HL-60/S4 (cell line): ENCODE results near the gene CC2D2A.

ENCODE experiments used
- in situ Hi-C: fragments of 300-500 bp; cut with MboI; formaldehyde crosslinking; loops from 2 replicates; pipeline ENCODE4 v1.14.3; 2022; ENCODE audit warnings: low sequenced_read_pairs

Gene CC2D2A

GRCh38 chr4:15551740-15552446, 82.2 kb downstream of the CC2D2A start:
- in situ Hi-C loops, result no loop called here

GRCh38 chr4:15552557-15553362, 83.1 kb downstream of the CC2D2A start:
- in situ Hi-C loops, result no loop called here

- in situ Hi-C loops, result no loop called here
These were observed 86.9 kb downstream of the CC2D2A start for GRCh38 chr4:15556511-15557092.

- in situ Hi-C loops, result no loop called here
These were observed 88.3 kb downstream of the CC2D2A start for GRCh38 chr4:15557786-15558550.

DNA sequence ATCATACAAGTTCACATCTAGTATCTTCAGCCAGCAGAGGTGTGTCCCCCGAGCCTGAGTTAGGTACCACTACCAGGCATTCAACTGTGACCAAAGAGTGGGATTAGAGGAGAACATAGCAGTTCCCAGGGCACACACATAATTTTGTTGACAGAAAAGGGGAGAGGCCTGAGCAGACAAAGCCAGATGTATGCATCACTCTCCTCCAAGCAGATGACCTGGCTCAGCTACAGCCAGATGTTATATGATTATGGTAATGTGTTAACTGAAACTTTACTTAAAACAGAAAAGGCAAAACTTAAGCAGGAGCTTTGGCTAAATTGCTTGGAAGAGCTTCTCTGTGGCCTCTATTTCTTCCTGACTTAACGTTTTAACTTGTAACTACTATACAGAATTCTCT, 88.9 kb downstream of the CC2D2A start:
- in situ Hi-C loops, result no loop called here

DNA sequence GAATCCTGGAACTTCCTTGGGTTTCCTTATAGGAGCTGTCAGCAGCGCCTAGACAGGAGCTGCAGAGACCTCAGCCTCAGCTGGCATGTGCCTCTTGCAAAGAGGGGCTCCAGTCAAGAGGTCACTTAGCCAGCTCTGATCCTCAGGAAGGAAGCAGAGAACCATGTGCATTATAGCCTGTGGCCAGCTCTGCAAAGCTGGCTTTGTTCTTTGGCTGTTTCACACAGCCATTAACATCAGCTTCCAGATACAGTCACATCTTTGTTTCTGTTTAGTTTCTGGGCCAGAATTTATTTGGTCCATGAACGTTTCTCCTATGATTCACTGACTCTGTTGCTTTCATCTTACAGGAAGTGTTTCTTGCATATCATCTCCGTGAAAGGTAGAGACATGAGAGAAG, 92.4 kb downstream of the CC2D2A start:
- in situ Hi-C loops, result no loop called here

DNA sequence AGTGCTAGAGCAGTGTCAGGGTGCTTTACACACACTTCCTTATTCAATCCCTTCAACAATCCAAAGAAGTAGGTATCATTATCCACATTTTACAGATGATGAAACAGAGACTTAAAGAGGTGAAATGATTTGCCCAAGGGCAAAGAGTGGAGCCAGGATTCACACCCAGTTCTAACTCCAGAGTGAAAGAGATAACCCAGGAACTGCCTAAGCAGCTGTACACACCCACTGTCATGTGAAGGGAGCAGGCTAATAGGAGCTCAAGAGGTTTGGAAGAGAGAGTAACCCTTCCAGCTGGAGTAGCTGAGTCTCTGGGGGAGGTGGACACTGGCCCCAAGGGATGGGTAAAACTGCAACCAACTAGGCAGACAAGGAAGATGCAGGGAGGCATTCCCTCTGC, 92.9 kb downstream of the CC2D2A start:
- in situ Hi-C loops, result no loop called here

DNA sequence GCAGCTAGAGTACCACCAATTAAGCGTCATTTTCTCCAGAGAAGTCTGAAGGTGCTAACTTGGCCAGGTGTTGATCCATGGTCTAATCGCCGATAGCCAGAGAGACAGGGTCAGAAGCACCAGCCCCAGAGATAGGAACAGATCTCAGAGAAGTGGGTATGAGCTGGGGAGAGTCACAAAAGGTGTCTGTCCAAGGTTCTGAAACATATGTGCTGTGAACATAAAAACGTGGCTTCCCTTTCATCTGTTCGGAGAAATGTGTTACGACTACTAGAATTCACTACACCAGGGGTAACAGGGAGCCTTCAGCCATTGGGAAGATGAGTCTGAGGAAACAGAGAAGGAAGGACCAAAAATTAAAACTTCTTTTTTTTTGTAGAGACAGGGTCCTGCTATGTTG, 94.2 kb downstream of the CC2D2A start:
- in situ Hi-C loops, result no loop called here

GRCh38 chr4:15568821-15569220, 99.1 kb downstream of the CC2D2A start:
- in situ Hi-C loops, result no loop called here

- in situ Hi-C loops, result no loop called here
These were observed 100.1 kb downstream of the CC2D2A start for GRCh38 chr4:15569746-15570145.

GRCh38 chr4:15575966-15576365, 106.3 kb downstream of the CC2D2A start:
- in situ Hi-C loops, result no loop called here

DNA sequence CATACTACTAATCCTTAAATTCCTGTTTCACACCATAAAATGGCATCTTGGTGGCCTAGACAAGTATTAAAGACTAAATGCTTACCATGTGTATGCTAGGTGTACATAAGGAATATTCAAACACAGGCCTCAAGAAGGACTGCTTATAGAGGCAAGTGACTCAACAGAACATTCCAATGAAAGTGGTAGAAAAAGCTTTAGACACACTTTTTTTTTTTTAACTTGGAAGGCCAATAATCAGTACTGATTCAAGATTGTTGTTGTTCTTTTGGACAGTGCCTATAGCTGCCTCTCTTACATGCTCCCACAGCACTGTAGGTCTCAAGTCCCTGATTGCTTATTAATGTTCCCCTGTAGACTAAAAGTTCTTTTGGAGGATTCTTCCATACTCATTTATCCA, 107.8 kb downstream of the CC2D2A start:
- in situ Hi-C loops, result no loop called here

DNA sequence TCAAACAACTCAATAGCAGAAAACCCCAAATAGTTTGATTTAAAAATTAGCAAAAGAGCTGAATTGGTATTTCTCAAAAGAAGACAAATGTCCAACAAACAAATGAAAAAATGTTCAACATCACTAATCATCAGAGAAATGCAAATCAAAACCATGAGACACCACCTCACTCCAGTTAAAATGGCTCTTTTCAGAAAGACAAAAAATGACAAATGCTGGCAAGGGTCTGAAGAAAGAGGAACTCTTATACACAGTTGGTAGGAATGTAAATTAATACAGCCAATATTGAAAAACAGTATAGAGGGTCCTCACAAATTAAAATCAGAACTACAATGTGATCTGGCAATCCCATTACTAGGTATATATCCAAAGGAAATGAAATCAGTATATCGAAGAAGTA, 115.1 kb downstream of the CC2D2A start:
- in situ Hi-C loops, result no loop called here

- in situ Hi-C loops, result no loop called here
These were observed 115.6 kb downstream of the CC2D2A start for GRCh38 chr4:15585331-15585730.

DNA sequence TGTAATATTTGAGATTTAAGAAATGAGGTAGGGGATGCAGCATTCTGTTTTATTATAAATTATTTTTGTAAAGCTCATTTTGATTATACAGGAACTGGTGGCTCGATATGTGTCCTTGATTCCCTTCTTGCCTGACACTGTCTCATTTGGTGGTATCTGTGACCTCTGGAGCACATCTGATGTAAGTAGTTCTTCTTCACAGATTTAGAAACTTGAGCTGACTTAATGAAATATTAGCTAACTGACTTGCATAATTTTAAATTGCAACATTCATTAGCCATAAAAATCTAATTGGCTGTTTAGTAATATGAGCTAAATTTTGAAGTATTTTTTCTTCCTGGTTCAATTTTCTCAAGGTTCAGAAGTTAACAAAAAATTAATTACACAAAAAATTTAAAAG, 116.4 kb downstream of the CC2D2A start:
- in situ Hi-C loops, result no loop called here

DNA sequence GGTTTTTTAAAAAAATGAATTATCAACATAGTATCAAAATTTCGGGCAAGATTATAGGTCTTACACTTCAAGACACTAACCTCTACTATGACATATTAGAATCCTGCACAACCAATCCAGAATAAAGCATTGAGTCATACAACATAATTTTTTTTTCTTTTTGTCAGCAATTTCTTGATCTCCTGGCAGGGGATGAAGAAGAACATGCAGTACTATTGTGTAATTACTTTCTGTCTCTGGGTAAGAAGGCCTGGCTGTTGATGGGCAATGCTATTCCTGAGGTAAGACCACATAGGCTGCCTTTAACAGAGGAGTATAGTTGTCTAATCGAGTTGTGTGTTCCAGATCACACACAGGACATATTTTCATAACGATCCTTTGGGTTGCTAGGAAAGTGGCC, 118.0 kb downstream of the CC2D2A start:
- in situ Hi-C loops, result no loop called here

DNA sequence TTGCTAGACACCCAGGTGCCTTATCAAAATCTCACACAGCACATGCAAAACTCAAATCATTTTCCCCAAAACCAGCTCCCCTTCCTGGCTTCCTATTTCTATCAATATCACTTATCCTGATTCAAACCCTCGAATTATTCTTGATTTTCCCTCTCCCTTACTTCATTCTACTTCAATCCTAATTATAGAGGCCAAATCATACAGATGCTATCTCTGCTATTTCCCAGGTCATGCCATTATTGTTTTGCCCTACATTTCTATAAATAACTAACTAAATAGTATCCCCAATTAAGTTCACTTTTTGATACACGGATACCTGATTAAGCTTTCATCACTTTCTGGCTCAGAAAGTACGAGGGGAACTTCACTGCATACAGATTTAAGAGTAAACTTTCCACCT, 123.1 kb downstream of the CC2D2A start:
- in situ Hi-C loops, result no loop called here

- in situ Hi-C loops, result no loop called here
These were observed 129.0 kb downstream of the CC2D2A start for GRCh38 chr4:15598644-15599043.

- in situ Hi-C loops, result no loop called here
These were observed 130.5 kb downstream of the CC2D2A start for GRCh38 chr4:15600176-15600575.

DNA sequence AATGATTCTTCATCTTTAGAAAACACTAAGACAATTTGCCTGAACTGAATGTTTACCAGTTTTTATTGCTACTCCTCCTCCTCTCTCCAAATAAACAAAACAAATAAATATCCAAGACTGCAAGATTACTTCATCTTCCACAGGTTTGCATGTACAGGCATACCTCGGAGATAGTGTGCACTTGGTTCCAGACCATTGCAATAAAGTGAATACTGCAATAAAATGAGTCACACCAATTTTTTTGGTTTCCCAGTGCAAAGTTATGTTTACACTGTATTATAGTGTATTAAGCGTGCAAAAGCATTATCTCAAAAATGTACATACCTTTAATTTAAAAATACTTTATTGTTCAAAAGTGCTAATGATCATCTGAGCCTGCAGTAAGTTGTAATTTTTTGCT, 132.2 kb downstream of the CC2D2A start:
- in situ Hi-C loops, result no loop called here

- in situ Hi-C loops, result no loop called here
These were observed 135.9 kb downstream of the CC2D2A start for GRCh38 chr4:15605537-15605936.
